HG02870 (cell line): ENCODE data around the gene PHOSPHO1.

Source experiments
- ATAC-seq: cut with Tn5 transposase; IDR thresholded peaks from one replicate; pipeline ENCODE4 v1.9.1; 2021; ENCODE audit warnings: mild to moderate bottlenecking, moderate library complexity; ENCODE audit not compliant: unreplicated experiment

Gene PHOSPHO1

GRCh38 chr17:49244839-49245238 is 14.3 kb upstream of the PHOSPHO1 start:
- no peak for ATAC-seq

GRCh38 chr17:49242813-49243212 is 12.2 kb upstream of the PHOSPHO1 start:
- ATAC-seq, result no peak

- no peak for ATAC-seq
Measured at GRCh38 chr17:49241692-49242397, 11.3 kb upstream of the PHOSPHO1 start.

- no peak for ATAC-seq
Measured at GRCh38 chr17:49241040-49241439, 10.5 kb upstream of the PHOSPHO1 start.

- ATAC-seq, result no peak
Measured at GRCh38 chr17:49240619-49241018, 10.0 kb upstream of the PHOSPHO1 start.

- ATAC-seq, result no peak
Measured at GRCh38 chr17:49239963-49240362, 9.4 kb upstream of the PHOSPHO1 start.

GRCh38 chr17:49235896-49236295 is 5.3 kb upstream of the PHOSPHO1 start:
- ATAC-seq, result no peak

GRCh38 chr17:49234509-49235080 is 4.0 kb upstream of the PHOSPHO1 start:
- no peak for ATAC-seq

- ATAC-seq, result no peak
Measured at GRCh38 chr17:49231563-49231894, 942 bp upstream of the PHOSPHO1 start.

- no peak for ATAC-seq
Measured at GRCh38 chr17:49229805-49230600, 584 bp downstream of the PHOSPHO1 start.

- no peak for ATAC-seq
Measured at GRCh38 chr17:49229076-49229804, 1.3 kb downstream of the PHOSPHO1 start.

GRCh38 chr17:49227436-49228261 is 2.9 kb downstream of the PHOSPHO1 start:
- no peak for ATAC-seq

- ATAC-seq, result no peak
Measured at GRCh38 chr17:49226771-49227435, 3.7 kb downstream of the PHOSPHO1 start.

GRCh38 chr17:49225554-49226236 is 4.9 kb downstream of the PHOSPHO1 start:
- no peak for ATAC-seq

GRCh38 chr17:49224997-49225337 is 5.6 kb downstream of the PHOSPHO1 start:
- no peak for ATAC-seq

GRCh38 chr17:49224198-49224996 is 6.2 kb downstream of the PHOSPHO1 start:
- no peak for ATAC-seq

GRCh38 chr17:49223517-49224197 is 6.9 kb downstream of the PHOSPHO1 start:
- ATAC-seq, result no peak

GRCh38 chr17:49223168-49223516 is 7.4 kb downstream of the PHOSPHO1 start:
- ATAC-seq, result no peak
